Thyroid gland (tissue), 4 donors: ENCODE results near the gene OLFM1.

Source experiments
- CTCF ChIP-seq, 6 experiments: fragments of 200-600 bp in 3 of 6; fragments of 450-650 bp in 3 of 6; sonication (generic) in 3 of 6; IDR thresholded peaks; one replicate each; pipeline ENCODE4 v1.5.1; 2016 to 2019; ENCODE audit warnings: antibody characterized with exemption in 6 of 6, mild to moderate bottlenecking in 2 of 6, inconsistent platforms in 1 of 6, moderate library complexity in 1 of 6
- POLR2A ChIP-seq, 2 donors: fragments of 450-650 bp; IDR thresholded peaks; one replicate each; pipeline ENCODE4 v1.6.1; 2017; ENCODE audit warnings: antibody characterized with exemption in 2 of 2, mild to moderate bottlenecking in 2 of 2, moderate library complexity in 1 of 2

GRCh38 chr9:135090081-135090480 is 2.6 kb downstream of the OLFM1 start:
- TF ChIP-seq CTCF (IDR thresholded peaks at IDR 0.05) (no peak), POLR2A (IDR thresholded peaks at IDR 0.05) (no peak)
